Activated CD4-positive, alpha-beta T cell treated with anti-CD3 and anti-CD28 coated beads, Interleukin-2, Interleukin-4, amounts not matched to agents 100 ng/mL and 50 ng/mL, durations not matched to agents 16 hours and 8 hours (primary cell): ENCODE results near the gene COPE.
"Not testable (repeated sequence)": the region's sequence is repeated elsewhere in the genome, so short reads cannot be mapped to it uniquely, and the experiment has no call there.

Experiments
- DNase-seq: peaks from one replicate; pipeline ENCODE4 v3.0.0-alpha.2; 2020; ENCODE audit warnings: low spot score

COPE gene

DNA sequence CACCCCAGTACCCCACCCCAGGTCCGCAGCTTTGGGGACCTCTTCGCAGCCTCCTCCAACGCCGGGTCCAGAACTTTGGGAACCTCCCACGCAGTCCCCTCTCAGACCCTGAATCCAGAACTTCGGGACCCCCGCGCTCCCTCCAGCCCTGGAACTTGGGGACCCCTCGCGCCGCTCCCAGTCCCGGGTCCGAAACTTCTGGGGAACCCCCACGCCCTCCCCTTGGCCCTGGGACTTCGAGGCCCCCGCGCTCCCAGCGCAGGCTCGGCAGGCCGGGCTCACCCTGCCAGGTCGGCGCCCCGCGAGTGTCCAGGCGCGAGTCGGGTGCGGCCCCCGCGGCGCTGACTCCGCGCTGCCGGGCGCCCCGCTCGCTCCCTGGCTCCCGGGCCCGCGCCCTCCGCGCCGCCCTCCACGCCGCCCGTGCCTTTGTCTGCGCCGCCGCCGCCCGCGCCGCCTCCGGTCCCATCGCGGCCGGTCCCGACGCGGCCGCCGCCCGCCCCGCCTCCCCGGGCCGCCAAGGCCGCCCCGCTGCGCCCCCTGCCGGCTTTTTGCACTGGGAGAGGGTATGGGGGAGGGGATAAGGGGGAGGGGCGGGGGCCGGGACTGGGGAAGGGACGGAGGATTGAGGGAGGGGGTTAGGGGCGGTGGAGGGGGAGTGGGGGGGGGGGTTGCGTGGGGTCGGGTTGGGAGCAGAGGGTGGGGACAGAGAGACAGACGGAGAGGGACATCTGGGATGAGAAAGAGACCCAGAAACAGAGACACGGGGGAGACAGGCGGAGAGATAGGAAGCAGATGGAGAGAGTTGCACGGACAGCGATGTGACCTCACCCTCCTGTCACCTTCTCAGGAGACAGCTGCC lies 21.8 kb upstream of the COPE start, which contains the start of gene HOMER3:
HOMER3 (minus strand) TSS at position 449 of the 859 bp plus-strand sequence. CDS start 2,235 bp downstream, outside the sequence.
- DNase-seq, result peak; percentile 71

DNA sequence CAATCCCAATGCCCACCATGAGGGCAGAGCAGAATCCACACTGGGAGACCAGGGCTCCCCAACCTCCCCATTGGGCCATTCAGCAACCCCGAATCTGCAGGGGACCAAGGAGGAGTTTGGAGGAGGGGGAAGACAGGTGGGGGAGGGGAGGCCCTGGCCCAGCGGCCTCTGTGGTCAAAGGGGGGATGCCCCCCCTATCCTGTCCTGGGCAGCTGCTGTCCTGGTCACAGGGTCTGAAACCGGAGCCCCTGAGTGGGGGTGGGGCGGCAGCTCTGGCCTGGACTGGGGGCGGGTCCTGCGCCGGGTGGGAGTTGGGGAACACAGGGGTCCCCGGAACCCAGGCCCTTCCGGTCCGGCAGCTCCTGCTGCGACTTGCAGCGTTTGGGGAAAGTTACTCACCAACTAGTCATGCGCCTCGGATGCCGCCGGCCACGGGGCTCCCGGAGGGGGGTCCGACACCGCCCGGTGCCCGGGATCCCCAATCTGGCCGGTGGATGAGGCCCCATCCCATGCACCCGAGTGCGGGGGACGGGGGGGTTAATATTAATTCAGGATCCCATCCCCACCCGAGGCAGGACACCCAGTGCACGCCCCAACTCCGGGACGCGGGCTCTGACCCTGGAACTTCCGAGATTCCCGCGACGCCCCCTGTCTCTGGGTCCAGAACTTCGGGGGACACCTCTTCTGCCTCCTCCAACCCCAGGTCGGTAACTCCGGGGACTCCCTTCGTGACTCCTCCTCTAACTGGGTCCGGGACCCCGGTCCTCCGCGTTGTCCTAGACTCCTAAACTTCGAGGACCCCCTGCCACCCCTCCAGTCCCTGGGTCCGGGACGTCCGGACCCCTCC lies 21.0 kb upstream of the COPE start:
- no peak for DNase-seq

DNA sequence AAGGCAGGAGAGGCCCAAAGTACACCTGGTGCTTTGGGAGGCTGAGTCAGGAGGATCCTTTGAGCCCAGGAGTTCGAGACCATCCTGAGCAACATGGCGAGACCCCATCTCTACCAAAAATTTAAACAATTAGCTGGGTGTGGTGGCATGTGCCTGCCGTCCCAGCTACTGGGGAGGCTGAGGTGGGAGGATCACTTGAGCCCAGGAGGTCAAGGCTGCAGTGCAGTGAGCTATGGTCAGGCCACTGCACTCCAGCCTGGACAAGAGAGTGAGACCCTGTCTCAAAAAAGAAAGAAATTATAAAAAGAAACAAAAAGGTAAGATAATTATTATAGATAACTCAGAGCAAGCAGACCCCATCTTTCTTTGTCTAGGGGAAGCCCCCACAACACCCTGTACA lies 20.0 kb upstream of the COPE start:
- DNase-seq, result no peak

DNA sequence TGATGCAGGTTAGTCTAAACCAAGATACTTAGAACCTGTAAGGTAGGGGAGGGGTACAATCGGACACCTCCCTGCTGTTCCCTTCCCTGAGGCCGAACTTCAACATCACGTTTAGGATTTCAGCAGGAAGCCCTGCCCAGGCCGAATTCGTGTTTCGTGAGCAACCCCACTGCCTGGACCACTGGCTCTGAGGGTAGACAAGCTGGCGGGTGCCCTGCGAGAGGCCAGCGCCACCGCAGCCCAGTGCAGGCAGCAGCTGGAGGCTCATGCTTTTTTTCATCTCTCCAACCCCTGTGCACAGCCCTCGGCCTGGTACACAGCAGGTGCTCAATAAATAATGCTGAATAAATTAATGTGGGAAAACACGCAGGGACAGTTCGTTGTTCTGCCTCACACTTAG lies 14.1 kb upstream of the COPE start:
- no peak for DNase-seq

DNA sequence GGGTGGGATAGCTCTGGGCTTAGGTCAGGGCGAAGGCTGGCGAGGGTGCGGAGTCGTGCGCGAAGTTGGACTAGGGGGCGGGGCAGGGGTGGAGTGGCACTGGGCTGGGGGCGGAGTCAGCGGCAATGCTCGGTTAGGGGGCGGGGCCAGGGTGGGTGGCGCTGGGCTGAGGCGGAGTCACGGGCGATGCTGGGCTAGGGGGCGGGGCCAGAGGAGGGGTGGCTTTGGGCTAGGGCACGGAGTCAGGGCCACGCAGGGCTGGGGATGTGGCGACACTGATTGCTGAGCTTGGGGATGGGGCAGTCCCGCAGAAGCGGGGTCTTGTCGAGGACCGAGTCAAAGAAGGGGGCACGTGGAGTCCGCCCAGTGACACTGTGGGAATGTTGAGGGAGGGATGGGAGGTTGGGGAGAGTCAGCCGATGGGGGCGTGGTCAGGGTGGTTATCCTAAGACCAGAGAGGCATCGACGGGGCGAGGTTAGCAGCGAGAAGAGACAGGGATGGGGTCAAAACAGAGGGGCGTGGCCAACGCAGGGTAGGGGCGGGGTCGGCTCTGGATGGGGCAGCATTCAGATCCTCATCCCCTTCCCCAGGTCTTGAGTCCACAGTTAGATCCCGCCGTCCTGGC lies 13.1 kb upstream of the COPE start:
- DNase-seq, result peak; percentile 79

DNA sequence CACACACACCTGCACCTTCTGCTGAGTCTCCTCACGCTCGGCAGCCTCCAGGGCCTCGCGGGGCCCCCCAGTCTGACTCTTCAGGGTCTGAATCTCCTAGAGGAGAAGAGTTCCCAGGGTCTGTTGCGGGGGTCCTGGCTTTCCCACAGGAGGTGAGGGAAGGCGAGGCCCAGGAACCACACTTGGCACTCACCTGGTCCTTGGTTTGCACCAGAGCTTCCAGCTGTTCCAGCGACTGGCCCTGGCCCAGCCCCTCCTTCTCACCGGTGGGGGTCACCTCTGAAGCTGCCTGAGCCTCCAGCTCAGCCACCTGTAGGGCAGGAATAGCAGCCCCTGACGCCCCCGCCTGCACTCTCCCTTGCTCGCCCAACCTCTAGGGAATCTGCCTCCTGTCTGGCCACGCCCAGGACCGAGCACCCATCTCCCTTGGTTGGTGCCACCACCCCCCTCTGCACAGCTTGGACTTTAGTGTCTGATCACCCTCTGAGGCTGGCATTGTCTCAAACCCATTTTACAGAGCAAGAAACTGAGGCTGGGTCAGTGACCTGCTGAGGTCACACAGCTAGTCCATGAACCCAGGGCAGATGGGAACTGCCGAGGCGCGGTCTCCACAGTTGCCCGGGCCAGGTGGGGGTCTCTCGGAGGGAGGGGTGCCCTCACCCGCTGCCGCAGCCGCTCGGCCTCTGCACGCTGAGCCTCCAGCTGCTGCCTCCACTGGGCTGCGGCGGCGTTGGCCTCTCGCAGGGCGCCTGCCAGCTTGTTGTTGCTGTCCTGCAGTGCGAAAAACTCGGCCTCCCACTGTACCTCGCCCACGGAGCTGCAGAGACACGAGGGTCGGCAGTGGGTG lies 12.4 kb upstream of the COPE start:
- no peak for DNase-seq

DNA sequence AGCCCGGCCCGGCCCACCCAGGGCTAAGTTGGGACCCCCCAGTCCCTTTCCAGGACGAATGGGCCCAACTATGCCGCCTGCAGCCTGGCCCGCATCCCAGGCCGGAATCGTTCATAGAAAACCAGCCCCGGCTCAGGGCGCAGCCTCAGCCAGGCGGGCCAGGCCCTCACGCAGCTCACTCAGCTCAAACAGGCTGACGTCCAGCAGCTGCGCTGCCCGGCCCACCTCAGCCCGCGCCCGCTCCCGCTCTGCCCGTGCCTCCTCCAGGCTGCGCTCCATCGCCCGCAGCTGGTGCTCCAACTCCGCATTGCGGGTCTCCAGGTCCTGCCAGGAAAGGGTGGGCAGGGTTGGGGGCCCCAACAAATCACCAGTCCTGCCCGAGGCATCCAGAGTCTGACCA lies 10.1 kb upstream of the COPE start:
- no peak for DNase-seq

DNA sequence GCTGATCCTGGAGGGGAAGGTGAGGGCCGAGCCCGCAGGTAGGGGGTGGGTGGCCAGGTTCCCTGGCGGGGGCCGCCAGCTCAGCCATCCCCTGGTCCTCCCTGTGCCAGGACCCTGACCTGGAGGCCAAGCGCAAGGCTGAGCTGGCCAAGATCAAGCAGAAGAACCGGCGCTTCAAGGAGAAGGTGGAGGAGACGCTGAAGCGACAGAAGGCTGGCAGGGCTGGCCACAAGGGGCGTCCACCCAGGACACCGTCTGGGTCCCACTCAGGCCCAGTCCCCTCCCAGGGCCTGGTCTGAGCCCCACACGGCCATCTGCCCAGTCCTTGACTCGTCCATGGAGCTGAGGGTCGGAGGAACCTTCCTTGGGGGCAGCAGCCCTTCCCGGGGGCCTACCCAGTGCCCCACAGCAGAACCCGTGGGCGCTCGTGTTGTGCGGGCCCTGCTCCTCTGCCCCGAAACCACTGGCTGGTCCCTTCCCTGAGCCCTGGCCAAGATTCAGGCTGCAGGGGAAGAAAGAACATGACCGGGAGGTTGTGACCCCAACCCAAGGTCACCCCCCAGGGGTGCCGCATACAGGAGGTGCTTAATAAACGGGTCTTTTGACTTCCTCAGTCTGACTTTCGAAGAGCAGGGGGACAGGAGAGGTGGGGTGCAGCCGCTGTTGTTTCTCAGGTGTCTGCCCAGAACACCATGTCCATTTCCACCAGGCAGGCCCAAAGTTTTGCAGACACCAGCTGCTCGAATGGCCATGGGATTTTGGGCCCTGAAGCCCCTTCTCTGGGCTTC lies 9.0 kb upstream of the COPE start:
- no peak for DNase-seq

DNA sequence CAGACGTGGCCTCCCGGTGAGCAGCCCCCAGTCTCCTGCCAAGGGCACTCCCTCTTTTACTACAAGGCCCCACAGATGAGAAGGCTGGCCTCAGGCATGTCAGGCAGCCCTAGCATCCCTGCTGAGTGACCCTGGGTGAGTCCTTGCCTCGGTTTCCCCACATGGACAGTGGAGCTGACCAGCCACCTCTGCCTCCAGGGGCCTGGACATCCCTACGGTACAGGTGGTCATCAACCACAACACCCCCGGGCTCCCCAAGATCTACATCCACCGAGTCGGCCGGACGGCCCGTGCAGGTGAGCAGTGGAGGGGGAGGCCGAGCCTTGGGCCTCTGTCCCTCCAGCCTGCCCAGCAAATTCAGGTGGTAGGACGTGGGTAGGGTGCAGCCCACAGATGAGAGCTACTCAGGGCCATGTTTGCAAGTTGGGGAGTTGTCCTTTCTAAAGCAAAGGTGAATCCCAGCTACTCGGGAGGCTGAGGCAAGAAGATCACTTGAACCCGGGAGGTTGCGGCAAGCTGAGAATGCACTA lies 5.6 kb upstream of the COPE start:
- DNase-seq, result no peak

DNA sequence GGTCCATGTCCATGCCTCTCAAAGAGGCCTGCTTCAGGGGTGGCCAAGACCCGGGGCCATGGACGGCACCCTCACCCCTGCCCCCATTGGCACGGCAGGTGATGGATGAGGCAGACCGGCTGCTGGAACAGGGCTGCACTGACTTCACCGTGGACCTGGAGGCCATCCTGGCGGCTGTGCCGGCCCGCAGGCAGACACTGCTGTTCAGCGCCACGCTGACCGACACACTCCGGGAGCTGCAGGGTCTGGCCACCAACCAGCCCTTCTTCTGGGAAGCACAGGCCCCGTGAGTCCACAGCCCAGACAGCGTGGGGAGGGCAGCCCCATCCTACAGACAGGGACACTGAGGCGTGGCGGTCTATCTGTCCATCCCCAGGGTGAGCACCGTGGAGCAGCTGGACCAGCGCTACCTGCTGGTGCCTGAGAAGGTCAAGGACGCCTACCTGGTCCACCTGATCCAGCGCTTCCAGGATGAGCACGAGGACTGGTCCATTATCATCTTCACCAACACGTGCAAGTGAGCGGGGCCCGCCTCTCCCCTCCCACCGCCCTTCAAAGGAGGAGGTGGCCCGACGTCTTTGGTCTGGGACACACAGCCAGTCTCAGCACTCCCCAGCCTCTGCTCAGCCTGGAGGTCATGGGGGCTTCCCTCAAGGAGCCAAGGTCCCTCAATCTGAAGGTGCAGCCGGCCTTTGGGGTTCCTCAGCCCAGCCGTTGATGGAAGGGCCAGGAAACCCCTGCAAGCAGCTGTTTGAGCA lies 3.2 kb upstream of the COPE start:
- DNase-seq, result no peak

DNA sequence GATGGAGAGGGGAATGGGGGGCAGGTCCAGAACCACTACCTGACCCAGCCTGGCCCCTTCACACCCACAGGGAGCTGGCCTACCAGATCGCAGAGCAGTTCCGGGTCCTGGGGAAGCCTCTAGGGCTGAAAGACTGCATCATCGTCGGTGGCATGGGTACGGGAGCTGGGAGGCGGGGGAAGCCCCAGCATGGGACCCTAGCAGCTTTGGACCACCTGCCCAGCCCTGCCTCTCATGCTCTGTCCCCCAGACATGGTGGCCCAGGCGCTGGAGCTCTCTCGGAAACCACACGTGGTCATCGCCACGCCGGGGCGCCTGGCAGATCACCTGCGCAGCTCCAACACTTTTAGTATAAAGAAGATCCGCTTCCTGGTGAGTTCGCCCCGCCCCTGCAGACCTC lies 2.4 kb upstream of the COPE start:
- DNase-seq, result no peak

DNA sequence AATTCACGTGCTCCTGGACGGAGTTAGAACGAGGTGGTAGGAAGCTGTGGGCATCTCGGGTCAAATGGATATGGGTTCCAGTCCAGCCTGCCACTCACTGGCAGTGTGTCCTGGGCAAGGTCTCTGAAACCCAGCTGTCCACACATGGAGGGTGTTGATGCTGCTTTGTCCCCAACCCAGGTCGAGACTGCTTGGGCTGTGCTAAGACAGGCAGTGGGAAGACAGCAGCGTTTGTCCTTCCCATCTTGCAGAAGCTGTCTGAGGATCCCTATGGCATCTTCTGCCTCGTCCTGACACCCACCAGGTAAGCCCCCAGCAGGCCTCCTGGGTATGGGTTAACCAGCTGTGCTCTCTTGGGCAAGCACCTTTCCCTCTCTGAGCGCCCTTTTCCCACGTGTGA lies 1.2 kb upstream of the COPE start:
- DNase-seq, result no peak

DNA sequence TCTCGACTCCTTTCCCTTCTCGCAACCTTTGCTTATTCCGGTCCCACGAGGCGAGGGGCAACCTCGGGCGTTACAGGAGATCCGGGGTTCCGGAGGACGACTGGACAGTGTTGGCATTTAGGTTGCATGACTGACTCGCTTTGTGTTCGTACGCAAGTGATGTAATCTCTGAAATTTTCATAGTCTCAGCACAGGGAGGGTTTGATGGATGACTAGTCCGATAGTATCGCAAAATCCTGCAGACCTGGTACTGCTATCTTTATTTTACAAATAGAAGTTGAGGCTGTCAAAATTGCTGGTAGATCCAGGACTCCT lies 670 bp upstream of the COPE start:
- DNase-seq, result no peak

DNA sequence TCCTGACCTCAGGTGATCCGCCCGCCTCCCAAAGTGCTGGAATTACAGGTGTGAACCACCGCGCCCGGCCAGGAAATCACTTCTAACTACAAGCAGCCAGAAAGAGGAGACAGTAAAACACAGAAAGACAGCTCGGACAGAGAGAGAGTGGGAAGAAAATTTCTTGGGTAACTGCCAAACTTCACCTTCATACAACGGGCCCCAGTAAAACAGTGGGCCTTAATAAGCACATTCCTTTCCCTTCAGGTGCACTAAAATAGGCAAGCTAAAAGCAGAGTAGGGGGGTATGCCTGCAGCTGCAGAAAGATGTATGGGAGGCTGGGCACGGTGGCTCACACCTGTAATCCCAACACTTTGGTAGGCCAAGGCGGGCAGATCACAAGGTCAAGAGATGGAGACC lies 1.6 kb downstream of the COPE start:
- not testable (repeated sequence) for DNase-seq

DNA sequence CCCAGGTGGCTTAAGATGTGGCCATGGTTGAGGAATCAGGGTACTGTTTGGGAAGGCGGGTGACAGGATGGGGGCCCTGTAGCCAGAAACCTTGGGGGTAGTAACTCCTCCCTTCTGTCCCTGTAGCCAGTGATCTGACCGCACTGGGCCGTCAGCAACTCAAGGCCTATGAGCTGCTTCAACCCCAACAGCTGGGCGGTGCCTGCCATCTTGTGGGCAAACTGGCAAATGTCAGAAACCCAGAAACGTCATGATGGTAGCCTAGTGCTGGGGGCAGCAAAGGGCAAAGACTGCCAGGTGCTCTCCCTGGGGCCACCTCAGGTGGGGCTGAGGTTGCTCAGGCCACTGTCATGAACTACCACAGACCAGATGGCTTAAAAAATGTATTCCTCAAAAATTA lies 3.5 kb downstream of the COPE start:
- DNase-seq, result peak; percentile 46

DNA sequence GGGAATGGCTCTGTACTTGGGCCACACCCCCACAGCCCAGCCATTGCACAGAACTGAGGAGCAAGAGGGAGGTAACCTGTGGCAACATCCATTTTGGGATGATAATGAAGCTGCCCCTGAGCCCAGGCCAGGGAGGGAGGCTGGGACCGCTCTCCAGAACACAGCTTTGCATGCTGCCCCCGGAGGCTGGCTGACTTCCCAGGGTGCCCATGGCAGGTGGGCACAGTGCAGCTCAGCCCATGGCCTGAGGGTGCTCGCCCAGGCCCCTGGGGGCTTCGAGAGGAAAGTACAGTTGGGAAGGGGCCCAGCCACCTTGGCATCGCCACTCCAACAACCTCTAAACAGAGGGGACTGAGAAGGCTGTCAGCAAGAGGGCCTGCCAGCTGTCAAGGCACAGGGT lies 5.7 kb downstream of the COPE start:
- DNase-seq, result no peak

DNA sequence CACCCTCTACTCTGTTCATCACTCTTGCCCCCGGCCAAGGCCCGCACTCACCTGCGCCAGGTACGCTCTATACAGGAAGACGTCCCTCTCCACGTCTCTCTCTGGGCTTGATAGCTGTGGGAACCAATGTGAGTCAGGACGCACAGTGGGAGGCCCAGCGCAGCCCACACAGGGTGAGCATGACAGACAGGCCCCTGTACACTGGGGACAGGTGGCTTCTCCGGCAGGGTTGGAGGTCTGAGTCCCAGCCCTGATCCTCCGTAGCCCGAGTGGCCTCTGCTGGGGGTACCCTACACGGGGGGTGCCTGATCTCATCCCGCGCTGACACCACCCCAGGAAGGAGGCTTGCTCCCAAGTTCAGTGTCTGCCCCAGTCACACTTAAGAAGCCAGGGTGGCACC lies 6.3 kb downstream of the COPE start:
- DNase-seq, result no peak

DNA sequence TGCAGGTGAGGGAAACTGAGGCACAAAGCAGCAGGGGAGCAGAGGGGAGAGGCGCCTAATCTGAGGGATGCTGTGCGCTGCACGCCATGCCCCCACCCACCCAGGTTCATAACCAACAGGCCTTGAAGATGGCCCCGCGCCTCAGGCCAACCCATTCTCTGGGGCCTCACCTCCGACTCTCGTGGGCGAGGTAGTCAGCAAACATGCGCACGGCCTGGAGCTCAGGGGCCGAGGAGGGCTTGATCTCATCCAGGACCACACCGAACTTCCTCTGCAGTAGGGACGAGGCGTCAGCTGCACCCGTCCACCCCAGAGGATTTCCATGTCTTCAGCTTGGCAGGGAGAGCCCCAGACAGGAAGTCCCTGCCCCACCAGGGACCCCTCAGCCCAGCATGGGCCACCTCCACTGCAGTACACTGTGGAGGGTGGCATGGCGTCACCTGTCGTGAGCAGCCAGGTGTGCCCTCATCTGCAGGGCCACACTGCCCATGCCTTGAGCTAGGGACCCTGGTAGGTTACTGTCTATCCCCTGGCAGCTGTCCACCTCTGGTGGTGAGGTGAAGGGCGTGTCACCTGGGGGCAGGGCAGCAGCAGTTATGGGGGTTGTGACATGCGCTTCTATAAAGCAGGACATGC lies 8.3 kb downstream of the COPE start:
- DNase-seq, result no peak

DNA sequence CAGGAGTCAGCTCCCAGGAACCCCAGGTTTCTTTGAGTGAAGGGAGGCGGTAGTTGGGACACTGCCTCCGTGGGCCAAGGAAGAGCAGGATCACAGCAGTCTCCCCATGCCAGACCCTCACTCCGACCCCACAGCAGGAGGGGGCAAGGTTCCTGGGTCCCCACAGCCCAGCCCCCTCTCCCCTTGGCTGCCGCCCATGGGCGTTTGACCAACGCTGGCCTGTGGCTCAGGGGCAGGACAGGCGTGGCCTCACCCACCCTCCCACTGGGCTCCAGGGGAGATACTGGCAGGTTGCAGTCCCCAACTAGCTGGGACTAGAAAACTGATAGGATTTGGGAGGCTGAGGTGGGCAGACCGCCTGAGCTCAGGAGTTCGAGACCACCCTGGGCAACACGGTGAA lies 9.2 kb downstream of the COPE start:
- DNase-seq, result no peak
